ENCODE data around the gene MBD3L3.
A peak's percentile ranks its signal among the peaks of the same experiment; 100 is the strongest.
"Not testable (repeated sequence)": the region's sequence is repeated elsewhere in the genome, so short reads cannot be mapped to it uniquely, and the experiment has no call there.

MBD3L3 gene

GRCh38 chr19:7063339-7063738 lies 4.9 kb upstream of the MBD3L3 start:
- no peak for ATAC-seq
- no peak for DNase-seq

GRCh38 chr19:7059977-7060376 lies 1.5 kb upstream of the MBD3L3 start:
- not testable (repeated sequence) for DNase-seq, ATAC-seq

- DNase-seq, ATAC-seq: not testable (repeated sequence)
Measured at GRCh38 chr19:7056371-7056770, 2.1 kb downstream of the MBD3L3 start.

GRCh38 chr19:7055679-7056078 lies 2.8 kb downstream of the MBD3L3 start:
- ATAC-seq, DNase-seq: not testable (repeated sequence)

- DNase-seq, ATAC-seq: not testable (repeated sequence)
Measured at GRCh38 chr19:7054635-7055368, 3.7 kb downstream of the MBD3L3 start.

- not testable (repeated sequence) for DNase-seq, ATAC-seq
Measured at GRCh38 chr19:7052896-7053295, 5.6 kb downstream of the MBD3L3 start.

- DNase-seq, ATAC-seq: not testable (repeated sequence)
Measured at GRCh38 chr19:7051421-7051820, 7.1 kb downstream of the MBD3L3 start.

GRCh38 chr19:7049021-7049420 lies 9.5 kb downstream of the MBD3L3 start, which contains the start of gene MBD3L2:
MBD3L2 (plus strand) TSS chr19:7049321; CDS start chr19:7049374, 53 bp downstream.
- not testable (repeated sequence) for ATAC-seq, DNase-seq

- not testable (repeated sequence) for DNase-seq, ATAC-seq
Measured at GRCh38 chr19:7041563-7041962, 16.9 kb downstream of the MBD3L3 start.

GRCh38 chr19:7040079-7040478 lies 18.4 kb downstream of the MBD3L3 start, which contains the start of gene MBD3L4:
MBD3L4 (minus strand) TSS chr19:7040179; CDS start chr19:7040144, 35 bp downstream.
- not testable (repeated sequence) for DNase-seq, ATAC-seq

- not testable (repeated sequence) for ATAC-seq, DNase-seq
Measured at GRCh38 chr19:7030278-7030677, 28.2 kb downstream of the MBD3L3 start, which contains the start of gene MBD3L5. MBD3L5 (plus strand) TSS chr19:7030578; CDS start chr19:7030612, 34 bp downstream.

- not testable (repeated sequence) for DNase-seq, ATAC-seq
Measured at GRCh38 chr19:7028790-7029189, 29.7 kb downstream of the MBD3L3 start.

- ATAC-seq, DNase-seq: not testable (repeated sequence)
Measured at GRCh38 chr19:7021331-7021730, 37.1 kb downstream of the MBD3L3 start, which contains the start of gene MBD3L2B. MBD3L2B (minus strand) TSS chr19:7021431; CDS start chr19:7021397, 34 bp downstream.

GRCh38 chr19:7018828-7019227 lies 39.6 kb downstream of the MBD3L3 start:
- DNase-seq (no peak), ATAC-seq (no peak)

GRCh38 chr19:7013678-7014077 lies 44.8 kb downstream of the MBD3L3 start:
- DNase-seq (no peak), ATAC-seq (peak; percentile 78)

- DNase-seq: peak; percentile 16
- ATAC-seq: peak; percentile 76
Measured at GRCh38 chr19:7010722-7011593, 47.5 kb downstream of the MBD3L3 start.

- no peak for DNase-seq
- ATAC-seq: no peak
Measured at GRCh38 chr19:7007859-7008258, 50.6 kb downstream of the MBD3L3 start.
